Activated T-cell treated with anti-CD3 and anti-CD28 coated beads, Interleukin-2, amount 50 U/mL, for 1 hour (primary cell): ENCODE results near the gene ATP13A4.

Source experiments
- DNase-seq: peaks from one replicate; pipeline ENCODE4 v3.0.0-alpha.2; 2020

The ATP13A4 gene

DNA sequence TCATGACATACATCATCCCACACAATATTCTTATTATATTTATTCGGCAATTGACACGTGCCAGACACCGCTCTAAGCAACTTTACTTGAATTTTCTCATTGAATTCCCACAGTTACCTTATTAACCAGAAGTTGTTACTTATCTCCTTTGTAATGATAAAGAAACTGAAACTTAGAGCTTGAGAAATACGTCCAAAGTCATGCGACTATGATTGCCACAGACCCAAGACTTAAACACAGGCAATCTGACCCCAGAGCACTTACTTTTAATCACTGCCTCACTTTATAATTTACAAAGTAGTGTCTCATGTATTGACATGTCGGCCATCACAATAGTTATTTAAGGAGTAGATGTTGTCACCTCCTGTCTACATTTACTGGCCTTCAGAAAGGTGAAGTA lies 64.7 kb downstream of the ATP13A4 start:
- DNase-seq = no peak

GRCh38 chr3:193488741-193489140 lies 66.0 kb downstream of the ATP13A4 start:
- DNase-seq = no peak

DNA sequence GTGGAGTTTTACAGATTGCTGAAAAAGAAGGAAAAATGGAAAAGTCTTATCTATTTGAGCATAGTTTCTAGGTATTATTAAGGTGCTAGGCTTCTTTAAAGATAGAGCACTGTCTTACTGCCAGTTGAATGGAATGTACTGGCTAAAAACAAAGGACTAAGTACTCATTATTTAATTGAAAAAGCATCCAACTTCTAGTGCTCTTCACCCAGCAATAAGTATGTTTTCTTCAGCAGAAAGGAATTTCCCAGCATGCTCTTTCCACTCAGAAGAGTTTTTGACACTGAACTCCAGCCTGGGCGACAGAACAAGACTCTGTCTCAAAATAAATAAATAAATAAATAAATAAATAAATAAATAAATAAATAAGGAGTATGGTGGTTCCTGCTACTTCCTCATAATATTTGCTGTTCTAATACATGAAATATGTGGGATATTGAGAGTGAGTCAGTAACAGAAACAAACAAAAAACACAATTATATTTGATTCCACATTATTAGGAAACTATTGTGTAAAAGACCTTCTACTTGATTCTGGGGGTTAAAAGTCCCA lies 70.6 kb downstream of the ATP13A4 start:
- DNase-seq = no peak

DNA sequence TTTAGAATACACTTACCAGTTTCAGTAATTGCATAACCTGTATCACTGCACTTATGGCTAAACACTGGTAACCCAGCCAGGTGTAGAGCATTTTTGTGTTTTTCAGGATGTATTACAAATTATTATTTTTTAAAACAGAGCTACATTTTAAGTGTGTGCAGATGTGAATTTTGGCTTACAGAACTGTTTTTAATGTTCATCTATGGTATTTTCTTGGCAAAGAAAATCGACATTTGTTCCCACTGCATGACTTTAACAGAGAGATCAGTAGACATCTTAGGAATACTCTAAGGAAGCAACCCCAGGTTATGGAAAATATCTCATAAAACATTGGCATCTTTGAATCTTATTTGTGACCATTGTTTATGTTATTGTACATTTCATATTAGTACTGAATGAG lies 73.3 kb downstream of the ATP13A4 start:
- no peak for DNase-seq

- no peak for DNase-seq
These were observed 80.2 kb downstream of the ATP13A4 start for GRCh38 chr3:193474446-193474845.

- no peak for DNase-seq
These were observed 84.0 kb downstream of the ATP13A4 start for GRCh38 chr3:193470710-193471109.

GRCh38 chr3:193465992-193466608 lies 88.6 kb downstream of the ATP13A4 start:
- DNase-seq = no peak

DNA sequence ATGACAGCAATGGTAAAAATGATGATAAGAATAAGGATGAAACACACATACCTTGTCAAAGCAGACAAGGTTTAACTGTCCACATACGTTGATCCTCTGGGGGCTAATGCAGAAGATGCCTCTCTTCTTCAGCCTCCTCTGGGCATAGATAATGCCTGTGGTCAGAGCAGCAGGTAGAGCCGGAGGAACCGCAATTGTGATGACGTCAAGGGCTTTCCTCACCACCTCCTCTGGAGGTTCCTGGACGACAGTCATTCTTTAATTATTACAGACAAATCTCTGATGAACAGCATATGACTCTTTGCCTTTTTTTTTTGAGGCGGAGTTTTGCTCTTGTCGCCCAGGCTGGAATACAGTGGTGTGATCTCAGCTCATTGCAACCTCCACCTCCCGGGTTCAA lies 89.8 kb downstream of the ATP13A4 start:
- DNase-seq = no peak

- no peak for DNase-seq
These were observed 97.2 kb downstream of the ATP13A4 start for GRCh38 chr3:193457526-193457925.

DNA sequence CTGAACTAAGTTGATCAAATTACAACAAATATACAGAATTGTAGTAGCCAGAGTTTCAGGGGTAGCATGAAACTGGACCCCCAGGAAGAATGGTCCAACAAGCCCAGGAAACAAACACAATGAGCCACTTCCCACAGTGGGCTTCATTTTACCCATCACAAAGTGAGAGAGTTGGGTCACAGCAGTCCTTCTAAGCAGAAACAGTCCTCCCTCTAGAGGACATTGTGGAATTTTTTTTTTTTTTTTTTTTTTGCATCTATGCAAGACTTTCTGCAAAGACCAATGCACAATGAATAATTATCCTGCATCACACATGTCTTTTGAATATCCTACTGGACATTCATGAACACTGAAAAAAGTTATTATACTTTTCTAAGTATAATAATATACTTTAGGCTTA lies 102.4 kb downstream of the ATP13A4 start:
- no peak for DNase-seq

GRCh38 chr3:193451902-193452301 lies 102.8 kb downstream of the ATP13A4 start:
- no peak for DNase-seq

DNA sequence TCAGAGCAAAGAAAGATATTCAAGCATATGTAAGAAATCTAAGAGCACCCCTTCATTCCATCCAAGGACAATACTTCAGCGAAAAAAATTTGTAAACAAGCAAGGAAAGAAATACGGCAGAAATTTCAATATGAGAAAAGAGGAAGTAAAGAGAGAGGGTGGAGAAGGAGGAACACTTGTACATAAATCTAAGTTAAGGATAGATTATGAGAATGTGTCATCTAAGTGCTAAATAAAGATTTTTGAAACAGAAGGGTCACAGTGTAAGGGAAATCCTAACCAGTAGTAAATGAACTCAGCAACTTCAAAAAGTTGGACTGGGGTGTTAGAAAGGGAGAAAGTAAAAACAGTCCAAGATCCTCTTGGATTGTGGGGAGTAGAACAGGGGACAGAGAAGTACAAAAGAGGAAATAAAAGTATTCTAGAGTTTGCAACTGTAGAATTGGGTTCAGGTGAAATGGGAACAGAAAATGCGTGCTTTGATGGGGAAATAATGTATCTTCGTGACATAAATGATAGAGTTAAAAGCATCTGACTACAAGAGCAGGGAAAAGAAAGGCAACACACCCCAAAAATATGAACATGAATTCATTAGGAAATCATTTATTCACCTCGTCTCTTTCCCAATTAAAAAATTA lies 107.6 kb downstream of the ATP13A4 start:
- no peak for DNase-seq

GRCh38 chr3:193439423-193439822 lies 115.3 kb downstream of the ATP13A4 start:
- no peak for DNase-seq

DNA sequence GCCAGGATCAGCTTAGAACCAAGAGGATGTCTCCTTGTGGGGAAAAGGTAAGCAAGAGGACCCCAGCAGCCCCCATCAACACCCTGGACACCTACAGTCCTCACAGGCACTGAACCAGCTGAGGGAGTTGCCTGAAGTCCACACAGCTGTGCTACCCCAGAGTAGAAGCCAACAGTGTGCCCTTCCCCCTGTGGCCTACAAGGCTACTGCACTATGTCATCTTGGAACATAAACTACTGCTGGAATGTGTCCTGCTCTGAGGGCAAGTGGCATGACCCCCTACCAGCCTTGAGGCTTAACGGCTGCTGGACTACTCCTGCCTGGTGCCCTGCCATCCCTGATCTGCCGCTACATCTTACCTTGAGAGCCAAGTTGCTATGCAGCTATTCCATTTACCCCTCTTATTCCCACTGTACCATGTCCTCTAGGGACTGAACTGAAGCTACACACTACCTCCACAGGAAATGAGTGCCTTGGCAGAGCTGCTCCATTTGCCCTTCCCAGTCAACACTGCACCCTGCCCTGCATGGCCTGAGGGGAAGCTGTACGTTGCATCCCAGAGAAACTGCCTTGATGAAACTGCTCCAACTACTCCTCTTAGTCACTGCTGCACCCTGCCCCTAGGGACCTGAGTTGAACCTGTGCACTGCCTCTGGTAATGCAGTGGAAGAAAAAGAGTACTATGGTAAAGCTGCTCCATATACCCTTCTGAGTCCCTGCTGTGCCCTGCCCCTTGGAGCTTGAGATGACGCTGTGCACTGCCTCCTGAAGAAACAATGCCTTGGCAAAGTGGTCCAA lies 135.9 kb downstream of the ATP13A4 start:
- no peak for DNase-seq

DNA sequence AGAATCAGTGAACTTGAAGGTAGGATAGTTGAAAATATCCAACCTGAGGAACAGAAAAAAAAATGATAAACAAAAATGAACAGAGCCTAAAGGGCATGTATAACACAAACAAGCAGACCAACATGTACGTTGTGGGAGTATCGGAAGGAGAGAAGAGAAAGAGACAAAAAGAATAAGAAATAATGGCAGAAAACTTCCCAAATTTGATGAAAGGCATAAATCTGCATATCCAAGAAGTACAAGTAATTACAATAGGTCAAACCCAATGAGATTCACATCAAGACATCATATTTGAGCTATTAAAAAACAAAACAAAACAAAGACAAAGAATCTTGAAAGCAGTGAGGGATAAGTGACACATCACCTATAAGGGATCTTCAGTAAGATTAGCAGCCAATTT lies 138.1 kb downstream of the ATP13A4 start:
- no peak for DNase-seq

DNA sequence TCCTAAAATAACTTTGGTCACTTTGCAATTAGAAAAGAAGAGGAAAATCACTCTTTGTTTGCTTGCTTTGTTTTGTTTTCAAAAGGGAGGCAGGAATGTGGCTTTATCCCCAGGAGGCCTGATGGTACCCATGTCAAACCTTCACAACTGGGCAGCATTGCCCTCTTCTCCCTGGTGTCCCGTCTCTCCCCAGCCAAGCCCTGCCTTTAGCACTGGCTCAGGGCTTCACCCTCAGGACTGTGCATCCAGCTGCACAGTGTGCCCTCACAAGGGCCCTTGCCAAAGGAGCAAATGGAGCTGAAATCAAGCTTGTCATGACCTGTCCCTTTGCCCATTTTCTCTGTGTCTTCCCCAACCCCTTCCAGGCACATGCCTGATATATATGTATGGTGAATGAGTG lies 147.0 kb downstream of the ATP13A4 start:
- DNase-seq = no peak

GRCh38 chr3:193407112-193407511 lies 147.6 kb downstream of the ATP13A4 start:
- no peak for DNase-seq

- no peak for DNase-seq
These were observed 151.4 kb downstream of the ATP13A4 start for GRCh38 chr3:193403307-193403706.

- DNase-seq = no peak
These were observed 154.4 kb downstream of the ATP13A4 start for GRCh38 chr3:193400304-193400703.

DNA sequence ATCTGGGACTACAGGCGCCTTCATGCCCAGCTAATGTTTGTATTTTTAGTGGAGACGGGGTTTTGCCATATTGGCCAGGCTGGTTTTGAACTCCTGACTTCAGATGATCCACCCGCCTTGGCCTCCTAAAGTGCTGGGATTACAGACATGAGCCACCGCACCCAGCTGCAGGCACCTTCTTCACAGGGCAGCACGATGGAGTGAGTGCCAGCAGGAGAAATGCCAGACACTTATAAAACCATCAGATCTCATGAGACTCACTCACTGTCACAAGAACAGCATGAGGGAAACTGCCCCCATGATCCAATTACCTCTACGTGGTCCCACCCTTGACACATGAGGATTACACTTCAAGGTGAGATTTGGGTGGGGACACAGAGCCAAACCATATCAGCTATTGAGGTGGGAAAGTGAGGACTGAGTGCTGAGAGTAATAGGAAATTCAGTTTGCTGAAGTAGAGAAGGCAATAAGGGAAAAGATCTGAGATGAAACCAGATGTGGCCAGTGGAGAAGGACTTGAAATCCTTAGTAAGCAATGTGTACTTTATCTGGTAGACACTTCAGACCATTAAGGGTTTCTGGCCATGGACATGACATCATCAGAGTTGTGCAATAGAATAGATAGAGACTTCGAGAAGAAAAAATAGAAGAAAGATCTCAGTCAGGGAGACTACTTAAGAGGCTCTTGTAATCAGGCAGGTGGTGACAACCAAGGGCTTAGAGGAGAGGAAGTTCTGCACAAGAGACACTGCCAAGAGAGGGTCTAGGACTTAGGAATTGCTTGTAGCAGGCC lies 158.0 kb downstream of the ATP13A4 start:
- no peak for DNase-seq

DNA sequence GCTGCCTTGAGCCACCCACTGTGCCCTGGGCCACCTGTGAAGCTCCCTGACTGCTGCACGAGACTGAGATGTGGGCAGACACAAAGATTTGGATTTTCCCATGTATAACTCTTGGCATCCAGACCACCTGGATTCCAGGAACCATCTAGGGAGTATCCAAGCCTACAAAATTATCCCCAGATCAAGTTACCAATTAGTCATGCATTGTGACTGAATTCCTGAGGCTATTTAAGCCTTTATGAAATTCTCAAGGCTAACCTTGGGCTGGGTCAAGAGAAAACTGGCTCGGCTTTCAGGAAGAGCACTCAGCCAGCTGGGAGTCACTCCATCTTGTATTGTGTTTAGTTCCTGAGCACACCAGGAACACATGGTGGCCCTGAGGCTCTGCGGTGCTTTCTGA lies 162.8 kb downstream of the ATP13A4 start:
- DNase-seq = no peak

GRCh38 chr3:193389335-193389734 lies 165.4 kb downstream of the ATP13A4 start:
- no peak for DNase-seq

- no peak for DNase-seq
These were observed 166.3 kb downstream of the ATP13A4 start for GRCh38 chr3:193388361-193388760.
